Tongue (tissue), 2 donors: ENCODE results near the gene ARPP19. TPM values are rescaled to one million over a fixed set of nuclear protein-coding genes. Genes with fewer than 3 reads are reported as not detected.
"Not testable (repeated sequence)": the region's sequence is repeated elsewhere in the genome, so short reads cannot be mapped to it uniquely, and the experiment has no call there.

Experiments
- DNase-seq: peaks from one replicate; pipeline ENCODE4 v3.0.0-alpha.2; 2015
- total RNA-seq: library from RNA; depleted of rRNA; stranded (reverse); fragments of >200 nt; gene quantifications from one replicate; pipeline ENCODE4 v1.2.3, GENCODE V29; 2014

Gene ARPP19
- total RNA-seq, 1 donor from 2014 or later = 136 TPM

- not testable (repeated sequence) for DNase-seq
Measured at GRCh38 chr15:52551186-52551585, 17.6 kb downstream of the ARPP19 start.

GRCh38 chr15:52546031-52546751, 22.6 kb downstream of the ARPP19 start:
- no peak for DNase-seq

GRCh38 chr15:52540374-52541012, 28.3 kb downstream of the ARPP19 start:
- no peak for DNase-seq

GRCh38 chr15:52537459-52537858, 31.4 kb downstream of the ARPP19 start:
- DNase-seq = no peak

GRCh38 chr15:52532427-52532826, 36.4 kb downstream of the ARPP19 start:
- DNase-seq = no peak

- DNase-seq = no peak
Measured at GRCh38 chr15:52529940-52530339, 38.9 kb downstream of the ARPP19 start.

GRCh38 chr15:52529341-52529924, 39.4 kb downstream of the ARPP19 start:
- no peak for DNase-seq

GRCh38 chr15:52528564-52529340, 40.1 kb downstream of the ARPP19 start, which contains the start of gene MYO5A:
TSS of gene MYO5A (minus strand) at chr15:52528880. CDS start at chr15:52528806, 74 bp downstream.
- peak; percentile 76 for DNase-seq

GRCh38 chr15:52527911-52528563, 40.8 kb downstream of the ARPP19 start:
- DNase-seq = peak; percentile 37

- no peak for DNase-seq
Measured at GRCh38 chr15:52527196-52527910, 41.5 kb downstream of the ARPP19 start.

- no peak for DNase-seq
Measured at GRCh38 chr15:52524223-52525136, 44.4 kb downstream of the ARPP19 start.

GRCh38 chr15:52523647-52524046, 45.2 kb downstream of the ARPP19 start:
- DNase-seq = no peak

- DNase-seq = no peak
Measured at GRCh38 chr15:52523192-52523591, 45.6 kb downstream of the ARPP19 start.

- DNase-seq = no peak
Measured at GRCh38 chr15:52521682-52522081, 47.1 kb downstream of the ARPP19 start.

- DNase-seq = no peak
Measured at GRCh38 chr15:52520421-52520820, 48.4 kb downstream of the ARPP19 start.

- DNase-seq = no peak
Measured at GRCh38 chr15:52518487-52519371, 50.1 kb downstream of the ARPP19 start.

- no peak for DNase-seq
Measured at GRCh38 chr15:52517014-52517413, 51.8 kb downstream of the ARPP19 start.

- DNase-seq = no peak
Measured at GRCh38 chr15:52515343-52515742, 53.5 kb downstream of the ARPP19 start.

- DNase-seq = no peak
Measured at GRCh38 chr15:52514482-52514881, 54.3 kb downstream of the ARPP19 start.
